ENCODE data around the gene MTCL1. TPM values are rescaled to one million over a fixed set of nuclear protein-coding genes. Genes with fewer than 3 reads are reported as not detected.
A peak's percentile ranks its signal among the peaks of the same experiment; 100 is the strongest.

The MTCL1 gene
- total RNA-seq, 2 donors from 2014 or later, result 5.4 to 7.2 TPM

- no peaks in the 10 kb centered on the region for H3K36me3 ChIP-seq
- DNase-seq (ENCODE audit: low spot score), result no peak
- no peaks in the 10 kb centered on the region for H3K9me3 ChIP-seq
- H3K4me3 ChIP-seq, result no peak overlapping the region
- H3K4me1 ChIP-seq, result no peaks in the 10 kb centered on the region
- TF ChIP-seq CTCF (IDR thresholded peaks at IDR 0.05), result no peak
- H3K27me3 ChIP-seq, result no peaks in the 10 kb centered on the region
- no peak overlapping the region for H3K27ac ChIP-seq
These were observed 104.8 kb downstream of the MTCL1 start for GRCh38 chr18:8810157-8810556.

- TF ChIP-seq CTCF (IDR thresholded peaks at IDR 0.05), result no peak
- Histone ChIP-seq H3K9me3 (no peaks in the 10 kb centered on the region), H3K36me3 (no peaks in the 10 kb centered on the region), H3K27ac (no peak overlapping the region), H3K4me1 (peaks cover 0 to under 1% of the 10 kb centered on the region in 2 donors), H3K27me3 (no peaks in the 10 kb centered on the region), H3K4me3 (no peak overlapping the region)
- no peak for DNase-seq (ENCODE audit: low spot score)
These were observed 105.8 kb downstream of the MTCL1 start for GRCh38 chr18:8811115-8811514.

GRCh38 chr18:8812631-8813030, 107.3 kb downstream of the MTCL1 start:
- no peak for DNase-seq (ENCODE audit: low spot score)
- Histone ChIP-seq H3K4me3 (no peak overlapping the region), H3K36me3 (no peaks in the 10 kb centered on the region), H3K4me1 (peaks cover 0 to 8% of the 10 kb centered on the region in 2 donors), H3K9me3 (no peaks in the 10 kb centered on the region), H3K27me3 (no peaks in the 10 kb centered on the region), H3K27ac (no peak overlapping the region)
- TF ChIP-seq CTCF (IDR thresholded peaks at IDR 0.05), result no peak

- no peaks in the 10 kb centered on the region for H3K9me3 ChIP-seq
- DNase-seq (ENCODE audit: low spot score), result no peak
- no peak overlapping the region for H3K4me3 ChIP-seq
- H3K4me1 ChIP-seq, result peaks cover 0 to 8% of the 10 kb centered on the region in 2 donors
- no peak overlapping the region for H3K27ac ChIP-seq
- no peaks in the 10 kb centered on the region for H3K27me3 ChIP-seq
- H3K36me3 ChIP-seq, result no peaks in the 10 kb centered on the region
- TF ChIP-seq CTCF (IDR thresholded peaks at IDR 0.05), result no peak
These were observed 108.3 kb downstream of the MTCL1 start for GRCh38 chr18:8813611-8814010.

GRCh38 chr18:8814206-8814605, 108.8 kb downstream of the MTCL1 start:
- Histone ChIP-seq H3K27ac (peak overlapping the region in 1 of 2 donors; percentile 7), H3K4me3 (no peak overlapping the region), H3K27me3 (no peaks in the 10 kb centered on the region), H3K36me3 (no peaks in the 10 kb centered on the region), H3K9me3 (no peaks in the 10 kb centered on the region), H3K4me1 (peaks cover 0 to 8% of the 10 kb centered on the region in 2 donors)
- no peak for DNase-seq (ENCODE audit: low spot score)
- TF ChIP-seq CTCF (IDR thresholded peaks at IDR 0.05), result no peak

- Histone ChIP-seq H3K27me3 (no peaks in the 10 kb centered on the region), H3K9me3 (no peaks in the 10 kb centered on the region), H3K4me3 (no peak overlapping the region), H3K36me3 (no peaks in the 10 kb centered on the region), H3K4me1 (peaks cover 0 to 8% of the 10 kb centered on the region in 2 donors), H3K27ac (peak overlapping the region in 1 of 2 donors; percentile 74)
- no peak for TF ChIP-seq CTCF (IDR thresholded peaks at IDR 0.05)
- no peak for DNase-seq (ENCODE audit: low spot score)
These were observed 110.9 kb downstream of the MTCL1 start for GRCh38 chr18:8816220-8816619.
